ENCODE results near the gene RTN4RL2. TPM values are rescaled to one million over a fixed set of nuclear protein-coding genes. Genes with fewer than 3 reads are reported as not detected.
"Not testable (repeated sequence)": the region's sequence is repeated elsewhere in the genome, so short reads cannot be mapped to it uniquely, and the experiment has no call there.

Gene RTN4RL2
- total RNA-seq, 6 experiments from 2014 or later: 12.5 to 54.4 (median 18.6) TPM

GRCh38 chr11:57440744-57441414 is 19.4 kb upstream of the RTN4RL2 start:
- 56% methylated on average over 4 of the region's 4 CpGs for whole genome bisulfite sequencing (ENCODE audit: insufficient coverage, low coverage, low lambda C conversion rate, missing lambda C conversion rate)
- intact Hi-C loops (cut with DNase I): no loop called here
- DNase-seq (peak in 1 of 3 donors; percentile 22), ATAC-seq (peak; percentile 8 to 58 (median 32))
- Histone ChIP-seq H3K27me3 (no peaks in the 10 kb centered on the region), H3K4me1 (peaks cover 0 to 41% (median 13%) of the 10 kb centered on the region in 4 donors), H3K27ac (peak overlapping the region; percentile 58 to 89 (median 86)), H3K9me3 (no peaks in the 10 kb centered on the region), H3K4me3 (no peak overlapping the region), H3K36me3 (no peaks in the 10 kb centered on the region)
- TF ChIP-seq POLR2A (IDR thresholded peaks at IDR 0.05) (no peak), CTCF (IDR thresholded peaks at IDR 0.05) (no peak)

- peaks cover 0 to 15% (median 5%) of the 10 kb centered on the region in 4 donors for H3K4me1 ChIP-seq
- ATAC-seq (no peak), DNase-seq (no peak)
- H3K27ac ChIP-seq: no peak overlapping the region
- no peaks in the 10 kb centered on the region for H3K9me3 ChIP-seq
- H3K36me3 ChIP-seq: no peaks in the 10 kb centered on the region
- WGBS (ENCODE audit: insufficient coverage, low coverage, low lambda C conversion rate, missing lambda C conversion rate): 62% methylated on average over 9 of the region's 9 CpGs
- intact Hi-C loops (cut with DNase I): no loop called here
- H3K4me3 ChIP-seq: no peak overlapping the region
- H3K27me3 ChIP-seq: no peaks in the 10 kb centered on the region
- no peak for TF ChIP-seq POLR2A (IDR thresholded peaks at IDR 0.05)
- no peak for TF ChIP-seq CTCF (IDR thresholded peaks at IDR 0.05)
These were observed 15.8 kb upstream of the RTN4RL2 start for GRCh38 chr11:57444362-57445121.

GRCh38 chr11:57445122-57445394 is 15.3 kb upstream of the RTN4RL2 start:
- H3K4me3 ChIP-seq; H3K9me3 ChIP-seq; H3K27me3 ChIP-seq; ATAC-seq; H3K36me3 ChIP-seq; H3K27ac ChIP-seq; intact Hi-C loops (cut with DNase I): not testable (repeated sequence)
- 70% methylated on average over 2 of the region's 9 CpGs for WGBS (ENCODE audit: insufficient coverage, low coverage, low lambda C conversion rate, missing lambda C conversion rate)
- peak in 1 of 3 donors; percentile 3 for DNase-seq
- peaks cover 0 to 14% (median 5%) of the 10 kb centered on the region in 4 donors for H3K4me1 ChIP-seq

- 100% methylated on average over 1 of the region's 1 CpG for WGBS (ENCODE audit: insufficient coverage, low coverage, low lambda C conversion rate, missing lambda C conversion rate)
- Histone ChIP-seq H3K27ac (no peak overlapping the region), H3K27me3 (no peaks in the 10 kb centered on the region), H3K36me3 (no peaks in the 10 kb centered on the region), H3K4me3 (no peak overlapping the region), H3K9me3 (no peaks in the 10 kb centered on the region), H3K4me1 (peaks cover 0 to 12% (median 2%) of the 10 kb centered on the region in 4 donors)
- intact Hi-C loops (cut with DNase I): no loop called here
- no peak for TF ChIP-seq CTCF (IDR thresholded peaks at IDR 0.05)
- no peak for TF ChIP-seq POLR2A (IDR thresholded peaks at IDR 0.05)
- ATAC-seq: no peak
- DNase-seq: no peak
These were observed 14.3 kb upstream of the RTN4RL2 start for GRCh38 chr11:57446055-57446454.

- WGBS (ENCODE audit: insufficient coverage, low coverage, low lambda C conversion rate, missing lambda C conversion rate): 40% methylated on average over 1 of the region's 2 CpGs
- ATAC-seq (peak; percentile 68 to 90 (median 80)), DNase-seq (peak in 2 of 3 donors; percentile 78 to 89)
- Histone ChIP-seq H3K27me3 (no peaks in the 10 kb centered on the region), H3K9me3 (no peaks in the 10 kb centered on the region), H3K27ac (peak overlapping the region; percentile 23 to 82 (median 67)), H3K4me1 (peaks cover 0 to 61% (median 15%) of the 10 kb centered on the region in 4 donors), H3K4me3 (no peak overlapping the region), H3K36me3 (no peaks in the 10 kb centered on the region)
- intact Hi-C loops (cut with DNase I): no loop called here
- no peak for TF ChIP-seq CTCF (IDR thresholded peaks at IDR 0.05)
- TF ChIP-seq POLR2A (IDR thresholded peaks at IDR 0.05): peak; percentile 50
These were observed 6.7 kb upstream of the RTN4RL2 start for GRCh38 chr11:57453543-57454177.
